DMS 273 (cell line): ENCODE data around the gene LHPP.

ENCODE experiments used
- DNase-seq: peaks from one replicate; lab custom pipeline; 2025; ENCODE audit not compliant: unreplicated experiment; lab: John Stamatoyannopoulos, UW

Gene LHPP

GRCh38 chr10:124590216-124591122 lies 128.8 kb downstream of the LHPP start:
- DNase-seq, result no peak

GRCh38 chr10:124591123-124591495 lies 129.5 kb downstream of the LHPP start:
- no peak for DNase-seq

- DNase-seq, result no peak
Measured at GRCh38 chr10:124592101-124592500, 130.5 kb downstream of the LHPP start.

- DNase-seq, result no peak
Measured at GRCh38 chr10:124592736-124593430, 131.3 kb downstream of the LHPP start.

GRCh38 chr10:124593431-124593985 lies 131.9 kb downstream of the LHPP start:
- DNase-seq, result no peak

GRCh38 chr10:124594240-124594639 lies 132.6 kb downstream of the LHPP start:
- DNase-seq, result no peak

GRCh38 chr10:124595143-124595883 lies 133.7 kb downstream of the LHPP start:
- DNase-seq, result no peak

GRCh38 chr10:124596116-124596785 lies 134.6 kb downstream of the LHPP start:
- no peak for DNase-seq

GRCh38 chr10:124596962-124597845 lies 135.6 kb downstream of the LHPP start:
- no peak for DNase-seq

- DNase-seq, result no peak
Measured at GRCh38 chr10:124597846-124598165, 136.2 kb downstream of the LHPP start.

GRCh38 chr10:124598196-124598595 lies 136.6 kb downstream of the LHPP start:
- DNase-seq, result no peak

GRCh38 chr10:124598773-124599587 lies 137.4 kb downstream of the LHPP start:
- DNase-seq, result no peak

GRCh38 chr10:124599588-124600050 lies 138.0 kb downstream of the LHPP start:
- no peak for DNase-seq

- DNase-seq, result no peak
Measured at GRCh38 chr10:124600051-124600880, 138.6 kb downstream of the LHPP start.

GRCh38 chr10:124601016-124601415 lies 139.4 kb downstream of the LHPP start:
- no peak for DNase-seq

GRCh38 chr10:124601431-124602120 lies 140.0 kb downstream of the LHPP start:
- DNase-seq, result no peak

- DNase-seq, result no peak
Measured at GRCh38 chr10:124602121-124602561, 140.5 kb downstream of the LHPP start.
